Fibroblast of lung (primary cell): ENCODE results near the gene UBE2E2. TPM values are rescaled to one million over a fixed set of nuclear protein-coding genes. Genes with fewer than 3 reads are reported as not detected.

ENCODE experiments used
- DNase-seq, 2 donors: peaks; one replicate each; pipeline versions ENCODE4 v3.0.0 to v3.0.0-alpha.2; 2010; ENCODE audit warnings: low read depth in 2 of 2
- H2AFZ ChIP-seq: 2 replicates; pipeline ENCODE4 v1.5.1; 2012; ENCODE audit warnings: low read length, control low read depth, inconsistent platforms
- H3K27ac ChIP-seq: 2 replicates; pipeline ENCODE4 v1.5.1; 2011; ENCODE audit warnings: low read length, control low read depth; ENCODE audit not compliant: insufficient read depth
- H3K27me3 ChIP-seq: 2 replicates; pipeline ENCODE4 v1.5.1; 2011; ENCODE audit warnings: mild to moderate bottlenecking, low read length; ENCODE audit not compliant: control insufficient read depth, insufficient read depth
- H3K36me3 ChIP-seq: 2 replicates; pipeline ENCODE4 v1.5.1; 2011; ENCODE audit warnings: low read length; ENCODE audit not compliant: control insufficient read depth, insufficient read depth
- H3K4me1 ChIP-seq: 2 replicates; pipeline ENCODE4 v1.5.1; 2011; ENCODE audit warnings: low read length; ENCODE audit not compliant: control insufficient read depth, insufficient read depth; ENCODE audit errors: extremely low read depth
- H3K4me2 ChIP-seq: 2 replicates; pipeline ENCODE4 v1.5.1; 2011; ENCODE audit warnings: low read length, control low read depth; ENCODE audit not compliant: insufficient read depth; ENCODE audit errors: extremely low read depth
- H3K4me3 ChIP-seq, 4 experiments: fragments of 200-600 bp in 1 of 4; sonication (generic) in 1 of 4; replicated peaks in 1 of 4; 2 replicates each; pipeline ENCODE4 v1.5.1; 2011 to 2016; ENCODE audit warnings: low read length in 4 of 4, low read depth in 3 of 4, mild to moderate bottlenecking in 3 of 4, control low read depth in 2 of 4, inconsistent platforms in 1 of 4, mixed read lengths in 1 of 4; ENCODE audit not compliant: insufficient read depth in 1 of 4; ENCODE audit errors: control extremely low read depth in 1 of 4
- H3K79me2 ChIP-seq: 2 replicates; pipeline ENCODE4 v1.5.1; 2012; ENCODE audit warnings: mild to moderate bottlenecking, low read length, inconsistent platforms; ENCODE audit not compliant: control insufficient read depth, insufficient read depth
- H3K9ac ChIP-seq: 2 replicates; pipeline ENCODE4 v1.5.1; 2011; ENCODE audit warnings: mild to moderate bottlenecking, low read length, control low read depth; ENCODE audit not compliant: insufficient read depth
- H3K9me3 ChIP-seq: 2 replicates; pipeline ENCODE4 v1.5.1; 2012; ENCODE audit warnings: low read depth, low read length; ENCODE audit not compliant: control insufficient read depth, insufficient read depth
- H4K20me1 ChIP-seq: 2 replicates; pipeline ENCODE4 v1.5.1; 2011; ENCODE audit warnings: low read length; ENCODE audit not compliant: control insufficient read depth, insufficient read depth; ENCODE audit errors: extremely low read depth
- EZH2 ChIP-seq: IDR thresholded peaks from 2 replicates; pipeline ENCODE4 v1.5.1; 2012; ENCODE audit warnings: low read length, control low read depth, mild to moderate bottlenecking; ENCODE audit errors: missing control alignments
- polyA plus RNA-seq, 2 donors: library from polyadenylated mRNA; depleted of rRNA in 1 of 2; stranded (reverse) in 1 of 2; unstranded in 1 of 2; fragments of >200 nt; gene quantifications; 2 replicates each; pipeline ENCODE4 v1.2.1, GENCODE V29; 2011 to 2012; ENCODE audit warnings: missing spikeins in 1 of 2
- total RNA-seq: library from RNA; depleted of rRNA; stranded (reverse); fragments of >200 nt; gene quantifications from 2 replicates; pipeline ENCODE4 v1.2.1, GENCODE V29; 2014
- TF ChIP-seq, protein P1 (sequence below), 2 donors: IDR thresholded peaks in 1 of 2; conservative IDR thresholded peaks in 1 of 2; 1 replicate in 1 of 2; 2 replicates in 1 of 2; pipeline ENCODE4 v1.5.1; 2011 to 2012; ENCODE audit warnings: low read length in 2 of 2, control low read depth in 1 of 2, inconsistent platforms in 1 of 2, low read depth in 1 of 2, mild to moderate bottlenecking in 1 of 2

UBE2E2 gene
- total and polyA plus RNA-seq, 2 donors (not counting 1 experiment from before 2014, with no cell fraction given): 79.8 to 127 TPM

DNA sequence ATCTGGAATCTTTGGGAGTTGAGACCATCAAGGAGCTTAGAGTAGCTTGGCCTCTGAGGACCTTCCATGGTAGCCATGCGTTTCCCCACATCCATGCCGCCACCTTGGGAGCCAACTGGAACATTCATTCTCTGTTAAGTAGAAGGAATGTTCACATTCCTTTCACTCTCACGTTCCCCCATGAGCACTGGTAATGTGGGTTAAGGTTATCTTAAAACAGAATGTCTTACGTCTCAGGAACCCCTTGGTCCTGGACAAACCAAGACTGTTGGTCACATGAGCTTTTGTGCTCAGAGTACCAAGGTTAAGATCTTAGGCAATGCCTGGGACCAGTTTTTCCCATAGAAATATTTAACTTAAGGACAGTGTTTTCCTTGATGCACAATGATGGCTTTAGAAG lies 390.9 kb downstream of the UBE2E2 start:
- Histone ChIP-seq H3K27me3 (no peaks in the 10 kb centered on the region), H3K36me3 (no peaks in the 10 kb centered on the region), H3K4me3 (no peak overlapping the region), H4K20me1 (no peaks in the 10 kb centered on the region), H3K4me1 (no peaks in the 10 kb centered on the region), H3K79me2 (no peaks in the 10 kb centered on the region), H3K9me3 (no peaks in the 10 kb centered on the region), H3K4me2 (no peak overlapping the region), H2AFZ (no peak overlapping the region), H3K27ac (no peak overlapping the region), H3K9ac (no peak overlapping the region)
- no peak for DNase-seq
- TF ChIP-seq, protein P1, sequence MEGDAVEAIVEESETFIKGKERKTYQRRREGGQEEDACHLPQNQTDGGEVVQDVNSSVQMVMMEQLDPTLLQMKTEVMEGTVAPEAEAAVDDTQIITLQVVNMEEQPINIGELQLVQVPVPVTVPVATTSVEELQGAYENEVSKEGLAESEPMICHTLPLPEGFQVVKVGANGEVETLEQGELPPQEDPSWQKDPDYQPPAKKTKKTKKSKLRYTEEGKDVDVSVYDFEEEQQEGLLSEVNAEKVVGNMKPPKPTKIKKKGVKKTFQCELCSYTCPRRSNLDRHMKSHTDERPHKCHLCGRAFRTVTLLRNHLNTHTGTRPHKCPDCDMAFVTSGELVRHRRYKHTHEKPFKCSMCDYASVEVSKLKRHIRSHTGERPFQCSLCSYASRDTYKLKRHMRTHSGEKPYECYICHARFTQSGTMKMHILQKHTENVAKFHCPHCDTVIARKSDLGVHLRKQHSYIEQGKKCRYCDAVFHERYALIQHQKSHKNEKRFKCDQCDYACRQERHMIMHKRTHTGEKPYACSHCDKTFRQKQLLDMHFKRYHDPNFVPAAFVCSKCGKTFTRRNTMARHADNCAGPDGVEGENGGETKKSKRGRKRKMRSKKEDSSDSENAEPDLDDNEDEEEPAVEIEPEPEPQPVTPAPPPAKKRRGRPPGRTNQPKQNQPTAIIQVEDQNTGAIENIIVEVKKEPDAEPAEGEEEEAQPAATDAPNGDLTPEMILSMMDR (conservative IDR thresholded peaks at IDR 0.05 in 1 of 2, IDR thresholded peaks at IDR 0.05 in 1 of 2; ENCODE audit: low read depth in 1 of 2, low read length in 2 of 2): no peak
- TF ChIP-seq EZH2: no peak

- H3K27me3 ChIP-seq: no peaks in the 10 kb centered on the region
- TF ChIP-seq, protein P1 (conservative IDR thresholded peaks at IDR 0.05 in 1 of 2, IDR thresholded peaks at IDR 0.05 in 1 of 2; ENCODE audit: low read depth in 1 of 2, low read length in 2 of 2): peak in 1 of 2 donors; percentile 13
- no peak for TF ChIP-seq EZH2
- H4K20me1 ChIP-seq: no peaks in the 10 kb centered on the region
- H3K27ac ChIP-seq: no peak overlapping the region
- no peaks in the 10 kb centered on the region for H3K9me3 ChIP-seq
- H3K4me1 ChIP-seq: peaks cover 2% of the 10 kb centered on the region
- H2AFZ ChIP-seq: no peak overlapping the region
- H3K79me2 ChIP-seq: no peaks in the 10 kb centered on the region
- no peaks in the 10 kb centered on the region for H3K36me3 ChIP-seq
- no peak overlapping the region for H3K4me2 ChIP-seq
- peak in 1 of 2 donors; percentile 66 for DNase-seq
- no peak overlapping the region for H3K9ac ChIP-seq
- H3K4me3 ChIP-seq: no peak overlapping the region
Observed at GRCh38 chr3:23594894-23595670, 392.0 kb downstream of the UBE2E2 start.

GRCh38 chr3:23595851-23596250 lies 392.7 kb downstream of the UBE2E2 start:
- no peaks in the 10 kb centered on the region for H3K27me3 ChIP-seq
- H3K4me2 ChIP-seq: no peak overlapping the region
- H3K9ac ChIP-seq: no peak overlapping the region
- no peaks in the 10 kb centered on the region for H3K79me2 ChIP-seq
- peaks cover 6% of the 10 kb centered on the region for H3K4me1 ChIP-seq
- no peak overlapping the region for H2AFZ ChIP-seq
- no peaks in the 10 kb centered on the region for H3K36me3 ChIP-seq
- no peak for DNase-seq
- H3K9me3 ChIP-seq: no peaks in the 10 kb centered on the region
- no peak overlapping the region for H3K27ac ChIP-seq
- TF ChIP-seq, protein P1 (conservative IDR thresholded peaks at IDR 0.05 in 1 of 2, IDR thresholded peaks at IDR 0.05 in 1 of 2; ENCODE audit: low read depth in 1 of 2, low read length in 2 of 2): no peak
- no peak for TF ChIP-seq EZH2
- no peak overlapping the region for H3K4me3 ChIP-seq
- H4K20me1 ChIP-seq: no peaks in the 10 kb centered on the region
